ENCODE data around the gene IQGAP2.

IQGAP2 gene

DNA sequence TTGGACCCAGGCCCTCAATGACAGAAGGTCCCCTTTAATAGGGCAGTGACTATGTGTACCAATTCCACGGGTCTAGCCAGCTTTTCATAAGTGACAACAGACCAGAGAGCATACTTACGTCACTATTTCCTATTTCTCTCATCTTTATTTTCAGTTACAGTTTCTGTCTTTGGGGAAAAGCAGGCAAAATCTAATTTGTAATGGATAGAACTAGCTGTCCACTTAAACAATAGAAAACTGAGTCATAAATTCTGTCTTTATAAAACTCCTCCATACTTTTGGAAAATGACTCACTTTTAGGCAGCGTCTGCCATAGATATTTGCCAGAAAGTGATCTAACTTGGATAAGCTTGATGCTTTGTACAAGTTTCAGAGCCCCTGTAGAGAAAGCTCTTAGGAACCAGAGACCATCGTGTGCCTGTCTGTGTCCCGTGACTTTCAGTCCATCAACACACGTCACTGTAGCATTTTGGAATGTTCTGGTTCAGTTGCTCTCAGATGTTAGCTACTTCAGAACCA lies 118.2 kb downstream of the IQGAP2 start:
- Histone ChIP-seq H4K20me1 (ENCODE audit: control insufficient read depth, insufficient read depth, low read depth, low read length) (no peaks in the 10 kb centered on the region; the same call in 1 of the 2 replicates), H3K4me2 (ENCODE audit: low read length) (no peak overlapping the region), H3K27me3 (ENCODE audit: control insufficient read depth, low read length) (no peaks in the 10 kb centered on the region), H3F3A (ENCODE audit: control insufficient read depth, insufficient read depth) (no peaks in the 10 kb centered on the region), H3K36me3 (ENCODE audit: control insufficient read depth, low read length) (no peaks in the 10 kb centered on the region), H3K4me3 (ENCODE audit: low read length) (no peak overlapping the region), H3K9me2 (replicated peaks; ENCODE audit: control insufficient read depth, low read length) (no peaks in the 10 kb centered on the region), H3K4me1 (ENCODE audit: control insufficient read depth, low read length) (no peaks in the 10 kb centered on the region), H3K27ac (ENCODE audit: low read depth, low read length) (no peak overlapping the region), H3K9me3 (ENCODE audit: control insufficient read depth, insufficient read depth, low read length) (no peaks in the 10 kb centered on the region), H3K79me2 (ENCODE audit: control insufficient read depth, low read length) (peaks cover 18% of the 10 kb centered on the region; the same call in 1 of the 2 replicates)
- TF ChIP-seq EZH2phosphoT487 (IDR thresholded peaks at IDR 0.05; ENCODE audit: borderline replicate concordance, low read length) (no peak), CTCF (IDR thresholded peaks at IDR 0.05; ENCODE audit: low read depth, low read length, poor library complexity, severe bottlenecking) (no peak)

GRCh38 chr5:76522103-76522935 lies 119.2 kb downstream of the IQGAP2 start:
- H3K4me1 ChIP-seq (ENCODE audit: control insufficient read depth, low read length): no peaks in the 10 kb centered on the region
- no peak overlapping the region for H3K4me2 ChIP-seq (ENCODE audit: low read length)
- H3K9me3 ChIP-seq (ENCODE audit: control insufficient read depth, insufficient read depth, low read length): no peaks in the 10 kb centered on the region
- H3K4me3 ChIP-seq (ENCODE audit: low read length): no peak overlapping the region
- peaks cover 21% of the 10 kb centered on the region for H3K79me2 ChIP-seq (ENCODE audit: control insufficient read depth, low read length)
- H3K9me2 ChIP-seq (replicated peaks; ENCODE audit: control insufficient read depth, low read length): no peaks in the 10 kb centered on the region
- TF ChIP-seq CTCF (IDR thresholded peaks at IDR 0.05; ENCODE audit: low read depth, low read length, poor library complexity, severe bottlenecking) (no peak), EZH2phosphoT487 (IDR thresholded peaks at IDR 0.05; ENCODE audit: borderline replicate concordance, low read length) (no peak)
- no peaks in the 10 kb centered on the region for H3K36me3 ChIP-seq (ENCODE audit: control insufficient read depth, low read length)
- H3K27ac ChIP-seq (ENCODE audit: low read depth, low read length): no peak overlapping the region
- no peaks in the 10 kb centered on the region for H3K27me3 ChIP-seq (ENCODE audit: control insufficient read depth, low read length)
- H4K20me1 ChIP-seq (ENCODE audit: control insufficient read depth, insufficient read depth, low read depth, low read length): no peaks in the 10 kb centered on the region; the same call in 1 of the 2 replicates
- H3F3A ChIP-seq (ENCODE audit: control insufficient read depth, insufficient read depth): no peaks in the 10 kb centered on the region

GRCh38 chr5:76524101-76524835 lies 121.2 kb downstream of the IQGAP2 start:
- Histone ChIP-seq H3K36me3 (ENCODE audit: control insufficient read depth, low read length) (no peaks in the 10 kb centered on the region), H3K27me3 (ENCODE audit: control insufficient read depth, low read length) (no peaks in the 10 kb centered on the region), H3K4me2 (ENCODE audit: low read length) (no peak overlapping the region), H3K4me3 (ENCODE audit: low read length) (no peak overlapping the region), H4K20me1 (ENCODE audit: control insufficient read depth, insufficient read depth, low read depth, low read length) (no peaks in the 10 kb centered on the region; the same call in 1 of the 2 replicates), H3K9me2 (replicated peaks; ENCODE audit: control insufficient read depth, low read length) (no peaks in the 10 kb centered on the region), H3K4me1 (ENCODE audit: control insufficient read depth, low read length) (no peaks in the 10 kb centered on the region), H3K79me2 (ENCODE audit: control insufficient read depth, low read length) (peaks cover 21% of the 10 kb centered on the region), H3K27ac (ENCODE audit: low read depth, low read length) (no peak overlapping the region), H3K9me3 (ENCODE audit: control insufficient read depth, insufficient read depth, low read length) (no peaks in the 10 kb centered on the region), H3F3A (ENCODE audit: control insufficient read depth, insufficient read depth) (no peaks in the 10 kb centered on the region)
- TF ChIP-seq CTCF (IDR thresholded peaks at IDR 0.05; ENCODE audit: low read depth, low read length, poor library complexity, severe bottlenecking) (no peak), EZH2phosphoT487 (IDR thresholded peaks at IDR 0.05; ENCODE audit: borderline replicate concordance, low read length) (no peak)

All from DOHH2 (cell line).